Smooth muscle cell (in vitro differentiated cells): ENCODE results near the gene RAP1GAP2. TPM values are rescaled to one million over a fixed set of nuclear protein-coding genes. Genes with fewer than 3 reads are reported as not detected.
A peak's percentile ranks its signal among the peaks of the same experiment; 100 is the strongest.
"Not testable (repeated sequence)": the region's sequence is repeated elsewhere in the genome, so short reads cannot be mapped to it uniquely, and the experiment has no call there.

ENCODE experiments used
- DNase-seq: peaks from one replicate; lab custom pipeline; 2025; ENCODE audit not compliant: unreplicated experiment; lab: John Stamatoyannopoulos, UW
- H2AFZ ChIP-seq: fragments of 200-600 bp; sonication (generic); 2 replicates; pipeline ENCODE4 v1.6.0; 2016; ENCODE audit warnings: antibody characterized with exemption, low read depth, mild to moderate bottlenecking
- H3F3A ChIP-seq: fragments of 200-600 bp; sonication (generic); 2 replicates; pipeline ENCODE4 v1.6.0; 2017; ENCODE audit warnings: antibody characterized with exemption, low read depth
- H3K27ac ChIP-seq: fragments of 200-600 bp; sonication (generic); 2 replicates; pipeline ENCODE4 v1.5.1; 2016; ENCODE audit warnings: low read depth, mild to moderate bottlenecking
- H3K27me3 ChIP-seq: fragments of 200-600 bp; sonication (generic); 2 replicates; pipeline ENCODE4 v1.6.1; 2016; ENCODE audit warnings: low read depth, mild to moderate bottlenecking
- H3K36me3 ChIP-seq: fragments of 200-600 bp; sonication (generic); 2 replicates; pipeline ENCODE4 v1.5.1; 2016; ENCODE audit warnings: low read depth
- H3K4me1 ChIP-seq: fragments of 200-600 bp; sonication (generic); 2 replicates; pipeline ENCODE4 v1.5.1; 2016; ENCODE audit warnings: low read depth
- H3K4me2 ChIP-seq: fragments of 200-600 bp; sonication (generic); 2 replicates; pipeline ENCODE4 v1.6.0; 2016; ENCODE audit warnings: mild to moderate bottlenecking
- H3K4me3 ChIP-seq: fragments of 200-600 bp; sonication (generic); 2 replicates; pipeline ENCODE4 v1.5.1; 2016; ENCODE audit warnings: mild to moderate bottlenecking
- H3K79me2 ChIP-seq: fragments of 200-600 bp; sonication (generic); 2 replicates; pipeline ENCODE4 v1.6.0; 2016; ENCODE audit warnings: low read depth, mild to moderate bottlenecking
- H3K9ac ChIP-seq: fragments of 200-600 bp; sonication (generic); 2 replicates; pipeline ENCODE4 v1.6.0; 2016; ENCODE audit warnings: low read depth
- H3K9me3 ChIP-seq: fragments of 200-600 bp; sonication (generic); replicated peaks from 2 replicates; pipeline ENCODE4 v1.5.1; 2016; ENCODE audit warnings: low read depth
- H4K20me1 ChIP-seq: fragments of 200-600 bp; sonication (generic); 2 replicates; pipeline ENCODE4 v1.6.0; 2016; ENCODE audit warnings: low read depth
- WGBS: methylation state at CpG from one replicate; pipeline ENCODE4 v1.1.7; 2016; ENCODE audit warnings: low lambda C conversion rate; 5-methylcytosine and 5-hydroxymethylcytosine counted together
- polyA plus RNA-seq: library from polyadenylated mRNA; unstranded; fragments of >200 nt; fragmentation: Nextera tagmentation; extraction: Ambion mirVana; gene quantifications from 2 replicates; pipeline ENCODE4 v1.2.1, GENCODE V29; 2016
- total RNA-seq: library from RNA; depleted of rRNA; stranded (reverse); fragments of >200 nt; gene quantifications from 2 replicates; pipeline ENCODE4 v1.2.3, GENCODE V29; 2014
- TF ChIP-seq, protein P1 (sequence below): fragments of 200-600 bp; sonication (generic); IDR thresholded peaks from 2 replicates; pipeline ENCODE4 v1.5.1; 2017; ENCODE audit warnings: borderline replicate concordance, mild to moderate bottlenecking, antibody characterized with exemption; ENCODE audit not compliant: insufficient read depth, poor library complexity, severe bottlenecking

RAP1GAP2 gene
- total and polyA plus RNA-seq, 2 experiments from 2014 or later: 0.31 to 0.99 TPM

DNA sequence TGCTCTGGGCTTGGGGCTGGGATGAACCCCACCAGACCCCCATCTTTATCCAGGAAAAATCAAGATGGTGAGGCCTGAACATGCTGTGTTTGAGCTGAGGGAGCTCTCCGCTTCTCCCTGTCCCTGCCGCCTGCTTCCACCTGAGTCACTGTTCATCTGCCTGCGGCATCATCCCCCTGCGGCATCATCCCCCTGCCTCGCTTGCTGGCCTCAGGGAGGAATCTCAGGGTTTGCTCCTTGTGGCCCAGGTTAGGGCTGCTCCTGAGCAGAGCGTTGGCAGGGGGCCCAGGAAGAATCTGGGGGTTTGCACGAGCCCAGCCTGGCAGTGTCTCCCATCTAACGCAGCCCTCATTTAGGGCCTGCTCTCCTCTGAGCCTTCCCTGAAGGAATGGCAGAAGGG is 11.4 kb upstream of the RAP1GAP2 start:
- no peaks in the 10 kb centered on the region for H3K4me1 ChIP-seq
- no peaks in the 10 kb centered on the region for H3K9me3 ChIP-seq
- TF ChIP-seq, protein P1, sequence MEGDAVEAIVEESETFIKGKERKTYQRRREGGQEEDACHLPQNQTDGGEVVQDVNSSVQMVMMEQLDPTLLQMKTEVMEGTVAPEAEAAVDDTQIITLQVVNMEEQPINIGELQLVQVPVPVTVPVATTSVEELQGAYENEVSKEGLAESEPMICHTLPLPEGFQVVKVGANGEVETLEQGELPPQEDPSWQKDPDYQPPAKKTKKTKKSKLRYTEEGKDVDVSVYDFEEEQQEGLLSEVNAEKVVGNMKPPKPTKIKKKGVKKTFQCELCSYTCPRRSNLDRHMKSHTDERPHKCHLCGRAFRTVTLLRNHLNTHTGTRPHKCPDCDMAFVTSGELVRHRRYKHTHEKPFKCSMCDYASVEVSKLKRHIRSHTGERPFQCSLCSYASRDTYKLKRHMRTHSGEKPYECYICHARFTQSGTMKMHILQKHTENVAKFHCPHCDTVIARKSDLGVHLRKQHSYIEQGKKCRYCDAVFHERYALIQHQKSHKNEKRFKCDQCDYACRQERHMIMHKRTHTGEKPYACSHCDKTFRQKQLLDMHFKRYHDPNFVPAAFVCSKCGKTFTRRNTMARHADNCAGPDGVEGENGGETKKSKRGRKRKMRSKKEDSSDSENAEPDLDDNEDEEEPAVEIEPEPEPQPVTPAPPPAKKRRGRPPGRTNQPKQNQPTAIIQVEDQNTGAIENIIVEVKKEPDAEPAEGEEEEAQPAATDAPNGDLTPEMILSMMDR: no peak
- no peak overlapping the region for H3K9ac ChIP-seq
- no peak overlapping the region for H3K4me2 ChIP-seq
- no peaks in the 10 kb centered on the region for H3K79me2 ChIP-seq
- 93% methylated on average over 8 of the region's 8 CpGs for WGBS
- H3K27me3 ChIP-seq: no peaks in the 10 kb centered on the region
- H3F3A ChIP-seq: no peaks in the 10 kb centered on the region
- no peak overlapping the region for H2AFZ ChIP-seq
- DNase-seq: no peak
- no peaks in the 10 kb centered on the region for H4K20me1 ChIP-seq
- no peak overlapping the region for H3K27ac ChIP-seq
- H3K36me3 ChIP-seq: no peaks in the 10 kb centered on the region
- H3K4me3 ChIP-seq: no peak overlapping the region

DNA sequence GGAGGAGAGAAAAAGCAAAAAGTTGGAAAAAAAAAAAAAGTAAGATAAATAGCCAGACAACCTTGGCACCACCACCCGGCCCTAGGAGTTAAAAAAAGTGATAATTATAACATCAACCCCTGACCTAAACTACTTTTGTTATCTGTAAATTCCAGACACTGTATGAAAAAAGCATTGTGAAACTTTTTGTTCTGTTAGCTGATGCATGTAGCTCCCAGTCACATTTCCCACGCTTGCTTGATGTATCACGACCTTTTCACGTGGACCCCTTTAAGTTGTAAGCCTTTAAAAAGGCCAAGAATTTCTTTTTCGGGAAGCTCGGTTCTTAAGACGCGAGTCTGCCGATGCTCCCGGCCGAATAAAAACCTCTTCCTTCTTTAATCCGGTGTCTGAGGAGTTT is 10.9 kb upstream of the RAP1GAP2 start:
- H3K4me1 ChIP-seq, H3K9ac ChIP-seq, H2AFZ ChIP-seq: not testable (repeated sequence)

DNA sequence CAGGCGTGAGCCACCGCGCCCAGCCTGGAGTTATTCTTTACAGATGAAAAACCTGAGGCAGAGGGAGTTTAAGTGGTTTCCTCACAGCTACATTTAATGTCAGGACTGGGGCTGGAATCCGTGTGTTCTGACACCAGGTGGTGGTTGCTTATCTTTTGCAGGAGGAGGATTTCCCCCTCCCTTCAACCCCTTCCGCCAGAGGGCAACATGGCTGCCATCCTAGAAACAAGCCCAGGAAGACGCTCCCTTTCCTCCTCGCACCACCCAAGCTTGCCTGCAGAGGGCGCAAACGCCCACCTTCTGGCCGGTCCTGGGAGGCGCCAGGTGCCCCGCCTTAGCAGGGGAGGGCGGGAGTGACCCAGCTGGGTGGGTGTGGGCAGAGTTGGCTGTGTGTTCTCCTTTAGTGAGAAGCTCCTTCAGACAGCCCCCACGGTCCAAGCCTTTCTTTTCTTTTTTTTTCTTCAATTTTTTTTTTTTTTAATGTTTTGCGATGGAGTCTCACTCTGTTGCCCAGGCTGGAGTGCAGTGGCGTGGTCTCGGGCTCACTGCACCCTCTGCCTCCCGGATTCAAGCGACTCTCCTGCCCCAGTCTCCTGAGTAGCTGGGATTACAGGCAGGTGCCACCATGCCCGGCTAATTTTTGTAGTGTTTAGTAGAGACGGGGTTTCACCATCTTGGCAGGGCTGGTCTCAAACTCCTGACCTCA is 9.9 kb upstream of the RAP1GAP2 start:
- Histone ChIP-seq H3K9me3 (no peaks in the 10 kb centered on the region), H2AFZ (peak overlapping the region; percentile 74), H3K79me2 (no peaks in the 10 kb centered on the region), H4K20me1 (no peaks in the 10 kb centered on the region), H3K27ac (no peak overlapping the region), H3K9ac (no peak overlapping the region), H3K4me1 (no peaks in the 10 kb centered on the region), H3K27me3 (no peaks in the 10 kb centered on the region), H3K4me2 (peak overlapping the region; percentile 64), H3F3A (no peaks in the 10 kb centered on the region), H3K4me3 (no peak overlapping the region), H3K36me3 (no peaks in the 10 kb centered on the region)
- WGBS: 49% methylated on average over 17 of the region's 21 CpGs
- TF ChIP-seq, protein P1: peak; percentile 89
- DNase-seq: peak; percentile 62

More for the DNA sequence above, 10.9 kb upstream of the RAP1GAP2 start:
- not testable (repeated sequence) for H3K27ac ChIP-seq, H4K20me1 ChIP-seq, DNase-seq, H3K79me2 ChIP-seq, H3K4me2 ChIP-seq, H3K27me3 ChIP-seq, H3K9me3 ChIP-seq, H3K4me3 ChIP-seq, H3K36me3 ChIP-seq, H3F3A ChIP-seq
- WGBS: 93% methylated on average over 12 of the region's 12 CpGs

DNA sequence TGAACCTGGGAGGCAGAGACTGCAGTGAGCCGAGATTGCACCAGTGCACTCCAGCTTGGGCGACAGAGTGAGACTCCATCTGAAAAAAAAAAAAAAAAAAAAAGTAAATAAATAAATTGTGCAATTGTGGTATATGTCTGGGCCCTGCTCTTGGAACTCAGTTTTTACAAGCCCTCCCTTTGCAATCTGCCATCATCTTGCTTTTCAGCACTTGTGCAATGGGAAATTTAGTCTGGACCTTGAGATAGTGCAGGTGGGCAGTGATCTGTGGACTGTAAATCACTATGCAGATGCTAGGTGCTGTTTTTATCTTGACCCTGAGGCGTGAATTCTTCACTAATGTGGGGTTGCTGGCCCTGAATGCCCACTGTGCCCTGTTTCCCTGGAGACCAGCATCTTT is 6.5 kb upstream of the RAP1GAP2 start:
- H4K20me1 ChIP-seq: no peaks in the 10 kb centered on the region
- no peak overlapping the region for H2AFZ ChIP-seq
- H3K27ac ChIP-seq: no peak overlapping the region
- H3K36me3 ChIP-seq: no peaks in the 10 kb centered on the region
- WGBS: 81% methylated on average over 3 of the region's 3 CpGs
- no peaks in the 10 kb centered on the region for H3K27me3 ChIP-seq
- no peak overlapping the region for H3K9ac ChIP-seq
- H3K79me2 ChIP-seq: no peaks in the 10 kb centered on the region
- no peak for DNase-seq
- H3K4me3 ChIP-seq: no peak overlapping the region
- TF ChIP-seq, protein P1: no peak
- H3K4me1 ChIP-seq: no peaks in the 10 kb centered on the region
- H3K4me2 ChIP-seq: no peak overlapping the region
- no peaks in the 10 kb centered on the region for H3K9me3 ChIP-seq
- no peaks in the 10 kb centered on the region for H3F3A ChIP-seq
